RWPE1 (cell line): ENCODE data around the gene SAAL1.
A peak's percentile ranks its signal among the peaks of the same experiment; 100 is the strongest.

Source experiments
- CTCF ChIA-PET: fragments of 350-600 bp; sonication (Branson Sonifier 250); formaldehyde crosslinking; extraction: SDS; loops from one replicate; lab custom pipeline; 2021; lab: Yijun Ruan, JAX
- POLR2A ChIA-PET: fragments of 400-600 bp; formaldehyde crosslinking; extraction: SDS; loops from one replicate; lab custom pipeline; 2020; ENCODE audit warnings: antibody characterized with exemption; ENCODE audit not compliant: low non-redundant PET; lab: Yijun Ruan, JAX
- DNase-seq: peaks from one replicate; pipeline ENCODE4 v3.0.0; 2012; ENCODE audit warnings: low spot score
- H3K27ac ChIP-seq: fragments of 450-650 bp; 2 replicates; pipeline ENCODE4 v1.5.1; 2017
- TF ChIP-seq, protein P1 (sequence below): fragments of 450-650 bp; conservative IDR thresholded peaks from 2 replicates; pipeline ENCODE4 v1.5.1; 2017; ENCODE audit warnings: low read depth, mild to moderate bottlenecking

The SAAL1 gene

GRCh38 chr11:18108254-18108653, 2.4 kb upstream of the SAAL1 start:
- DNase-seq, result no peak
- TF ChIP-seq, protein P1, sequence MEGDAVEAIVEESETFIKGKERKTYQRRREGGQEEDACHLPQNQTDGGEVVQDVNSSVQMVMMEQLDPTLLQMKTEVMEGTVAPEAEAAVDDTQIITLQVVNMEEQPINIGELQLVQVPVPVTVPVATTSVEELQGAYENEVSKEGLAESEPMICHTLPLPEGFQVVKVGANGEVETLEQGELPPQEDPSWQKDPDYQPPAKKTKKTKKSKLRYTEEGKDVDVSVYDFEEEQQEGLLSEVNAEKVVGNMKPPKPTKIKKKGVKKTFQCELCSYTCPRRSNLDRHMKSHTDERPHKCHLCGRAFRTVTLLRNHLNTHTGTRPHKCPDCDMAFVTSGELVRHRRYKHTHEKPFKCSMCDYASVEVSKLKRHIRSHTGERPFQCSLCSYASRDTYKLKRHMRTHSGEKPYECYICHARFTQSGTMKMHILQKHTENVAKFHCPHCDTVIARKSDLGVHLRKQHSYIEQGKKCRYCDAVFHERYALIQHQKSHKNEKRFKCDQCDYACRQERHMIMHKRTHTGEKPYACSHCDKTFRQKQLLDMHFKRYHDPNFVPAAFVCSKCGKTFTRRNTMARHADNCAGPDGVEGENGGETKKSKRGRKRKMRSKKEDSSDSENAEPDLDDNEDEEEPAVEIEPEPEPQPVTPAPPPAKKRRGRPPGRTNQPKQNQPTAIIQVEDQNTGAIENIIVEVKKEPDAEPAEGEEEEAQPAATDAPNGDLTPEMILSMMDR, result no peak
- POLR2A ChIA-PET, result no interaction called here
- CTCF ChIA-PET, result no interaction called here
- no peak overlapping the region for H3K27ac ChIP-seq

DNA sequence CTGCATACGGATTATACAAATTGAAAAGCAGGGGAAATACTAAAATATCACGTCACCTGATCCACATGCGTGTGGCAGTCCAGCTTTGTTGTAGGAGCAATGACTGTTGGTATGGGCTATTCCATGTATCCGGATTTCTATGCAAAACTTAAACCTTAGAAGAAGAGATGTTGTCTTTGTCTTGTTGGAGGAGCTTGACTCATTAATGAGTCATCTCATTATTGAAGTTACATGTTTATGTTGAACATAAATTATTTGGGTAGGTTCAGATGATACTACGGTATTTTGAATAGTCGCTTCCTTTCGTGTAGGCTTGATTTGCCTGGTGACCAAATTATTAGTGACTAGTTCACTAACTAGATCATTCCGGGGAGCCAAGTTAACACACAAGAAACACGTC, 806 bp upstream of the SAAL1 start:
- DNase-seq, result peak; percentile 46
- TF ChIP-seq, protein P1, result no peak
- no peak overlapping the region for H3K27ac ChIP-seq
- ChIA-PET POLR2A (no interaction called here), CTCF (interaction anchor here (0.6 to 1.7 kb wide), 4 partner anchors 9 to 406 kb away, joined by 3 to 22 read pairs (median 4); no protein-coding TSS in a partner anchor)

DNA sequence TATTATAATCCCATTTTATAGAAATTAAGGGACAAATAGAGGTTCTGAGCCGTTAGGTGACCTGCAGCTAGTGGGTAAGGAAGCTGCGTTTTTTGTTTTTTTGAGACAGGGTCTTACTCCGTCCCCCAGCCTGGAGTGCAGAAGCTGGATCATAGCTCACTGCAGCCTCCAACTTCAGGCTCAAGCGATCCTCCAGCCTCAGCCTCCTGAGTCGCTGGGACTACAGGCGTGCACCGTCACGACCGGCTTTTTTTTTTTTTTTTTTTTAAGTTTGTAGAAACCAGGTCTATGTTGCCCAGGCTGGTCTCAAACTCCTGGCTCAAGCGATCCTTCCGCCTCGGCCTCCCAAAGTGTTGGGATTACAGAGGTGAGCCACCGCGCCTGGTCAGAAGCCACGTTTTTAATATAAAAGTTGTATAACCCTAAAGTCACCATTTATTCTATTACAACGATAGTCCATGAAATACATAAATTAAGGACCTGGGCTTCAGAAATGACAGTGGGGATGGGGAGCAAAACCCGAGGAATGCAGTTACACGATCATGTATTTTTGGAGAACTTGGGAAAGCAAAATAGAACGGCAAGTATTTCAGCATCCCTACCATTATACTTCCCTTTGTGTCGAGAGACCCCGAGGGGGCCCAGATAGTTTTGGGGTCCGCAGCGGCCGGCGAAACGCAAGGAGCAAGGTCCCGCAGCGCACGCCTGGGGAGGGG, 638 bp downstream of the SAAL1 start:
- peak; percentile 6 for DNase-seq
- TF ChIP-seq, protein P1, result no peak
- CTCF ChIA-PET, result interaction anchor here (0.7 to 1.7 kb wide), 6 partner anchors 11 to 437 kb away, joined by 3 to 22 read pairs (median 4); no protein-coding TSS in a partner anchor
- POLR2A ChIA-PET, result no interaction called here
- peak overlapping the region; percentile 66 for H3K27ac ChIP-seq

DNA sequence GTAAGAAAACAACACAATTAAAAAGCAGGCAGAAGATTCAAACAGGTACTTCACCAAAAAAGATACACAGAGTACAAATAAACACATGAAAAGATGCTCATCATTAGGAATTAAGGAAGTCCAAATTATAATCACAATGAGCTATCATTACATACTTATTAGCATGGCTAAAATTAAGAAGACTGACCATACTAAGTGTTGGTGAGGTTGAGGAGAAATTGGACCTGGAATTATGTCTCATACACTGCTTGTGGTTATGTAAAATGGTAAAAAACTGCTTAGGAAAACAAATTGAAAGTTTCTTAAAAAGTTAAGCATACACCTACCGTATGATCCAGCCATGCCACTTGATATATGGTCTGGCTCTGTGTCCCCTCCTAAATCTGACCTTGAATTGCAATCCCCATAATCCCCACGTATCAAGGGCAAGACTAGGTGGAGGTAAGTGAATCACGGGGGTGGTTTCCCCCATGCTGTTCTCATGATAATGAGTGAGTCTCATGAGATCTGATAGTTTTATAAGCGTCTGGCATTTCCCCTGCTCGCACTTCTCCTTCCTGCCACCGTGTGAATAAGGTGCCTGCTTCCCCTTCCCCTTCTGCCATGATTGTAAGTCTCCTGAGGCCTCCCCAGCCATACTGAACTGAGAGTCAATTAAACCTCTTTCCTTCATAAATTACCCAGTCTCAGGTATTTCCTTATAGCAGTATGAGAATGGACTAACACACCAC, 4.8 kb downstream of the SAAL1 start:
- no peak for DNase-seq
- CTCF ChIA-PET, result no interaction called here
- H3K27ac ChIP-seq, result no peak overlapping the region
- TF ChIP-seq, protein P1, result no peak
- POLR2A ChIA-PET, result no interaction called here

GRCh38 chr11:18093959-18094358, 11.9 kb downstream of the SAAL1 start:
- ChIA-PET POLR2A (no interaction called here), CTCF (interaction anchor here (0.7 to 1.2 kb wide), 2 partner anchors 8 to 12 kb away, joined by 3 to 4 read pairs; partner anchors contain the start of gene SAAL1)
- TF ChIP-seq, protein P1, result no peak
- H3K27ac ChIP-seq, result no peak overlapping the region
- no peak for DNase-seq

DNA sequence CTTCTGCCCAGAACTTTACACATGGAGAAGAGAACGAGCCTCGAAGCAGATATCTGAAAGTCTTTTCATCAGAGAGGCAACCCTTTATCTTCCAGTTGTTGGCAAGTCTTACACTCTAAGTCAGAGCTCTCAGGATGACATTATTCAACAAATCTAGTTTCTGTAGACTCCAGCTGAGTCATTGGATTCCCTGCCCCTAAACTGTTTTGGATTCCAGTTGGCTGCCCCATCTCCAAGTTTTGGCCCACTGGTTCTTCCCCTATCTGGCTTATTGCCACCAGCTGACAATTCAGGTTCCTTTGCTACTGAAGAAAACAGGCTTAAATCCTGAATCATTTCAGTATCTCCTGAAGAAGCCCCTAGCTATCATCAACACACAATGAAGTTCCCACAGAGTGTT, 14.2 kb downstream of the SAAL1 start:
- TF ChIP-seq, protein P1, result no peak
- ChIA-PET CTCF (no interaction called here), POLR2A (no interaction called here)
- H3K27ac ChIP-seq, result no peak overlapping the region
- DNase-seq, result no peak
